ENCODE data around the gene SREK1. TPM values are rescaled to one million over a fixed set of nuclear protein-coding genes. Genes with fewer than 3 reads are reported as not detected.

SREK1 gene
- total and polyA plus RNA-seq, 2 of the 8 experiments (the other 6 are each of a cell fraction or from before 2014, with no cell fraction given): 10.6 to 40.4 TPM

- Histone ChIP-seq H3K79me2 (ENCODE audit: control insufficient read depth in 1 of 2, insufficient read depth in 2 of 2, low read length in 2 of 2) (no peaks in the 10 kb centered on the region), H3K18ac (ENCODE audit: extremely low read depth, low read length) (no peak overlapping the region), H4K5ac (ENCODE audit: insufficient read length, low read depth, low read length) (no peak overlapping the region), H3K23me2 (ENCODE audit: low read depth, low read length) (no peaks in the 10 kb centered on the region), H3K4ac (replicated peaks; ENCODE audit: insufficient read length, low read depth, low read length) (no peak overlapping the region), H3K23ac (ENCODE audit: insufficient read length) (no peak overlapping the region), H4K91ac (replicated peaks; ENCODE audit: insufficient read length, low read length) (no peak overlapping the region), H2BK5ac (ENCODE audit: low read depth, low read length) (no peak overlapping the region), H2BK20ac (ENCODE audit: low read length) (no peak overlapping the region), H4K8ac (ENCODE audit: extremely low read depth, insufficient read depth, low read length) (no peak overlapping the region), H2BK12ac (ENCODE audit: low read depth, low read length) (no peak overlapping the region), H3K4me1 (replicated peaks in 1 of 4; ENCODE audit: control insufficient read depth in 3 of 4, insufficient read depth in 4 of 4, low read length in 3 of 4) (no peaks in the 10 kb centered on the region), H2AFZ (ENCODE audit: low read length) (no peak overlapping the region), H3K14ac (ENCODE audit: insufficient read length) (no peak overlapping the region), H3K9me3 (ENCODE audit: insufficient read depth in 2 of 2, low read depth in 1 of 2, low read length in 1 of 2) (peaks cover 9 to 10% of the 10 kb centered on the region in 2 experiments; a peak in 3 of 4 replicates), H3K56ac (replicated peaks; ENCODE audit: insufficient read length, low read depth, low read length) (no peak overlapping the region), H3K4me3 (ENCODE audit: extremely low read depth in 1 of 4, insufficient read depth in 2 of 4, low read depth in 3 of 4, low read length in 4 of 4) (no peak overlapping the region), H3K4me2 (ENCODE audit: insufficient read depth in 1 of 2, low read depth in 2 of 2, low read length in 2 of 2) (no peak overlapping the region), H2AK5ac (ENCODE audit: low read depth, low read length) (no peak overlapping the region), H3K9ac (replicated peaks in 1 of 4; ENCODE audit: extremely low read depth in 1 of 4, low read depth in 3 of 4, low read length in 3 of 4) (no peak overlapping the region), H2BK15ac (ENCODE audit: low read length) (no peak overlapping the region), H3K79me1 (ENCODE audit: low read depth, low read length) (no peaks in the 10 kb centered on the region), H4K20me1 (replicated peaks in 1 of 2; ENCODE audit: control insufficient read depth in 1 of 2, insufficient read depth in 2 of 2, low read length in 2 of 2) (no peaks in the 10 kb centered on the region), H2BK120ac (replicated peaks; ENCODE audit: low read depth, low read length) (no peak overlapping the region), H3K27me3 (replicated peaks in 1 of 4; ENCODE audit: control insufficient read depth in 3 of 4, extremely low read depth in 1 of 4, insufficient read depth in 3 of 4, low read length in 3 of 4) (no peaks in the 10 kb centered on the region), H3K36me3 (ENCODE audit: control insufficient read depth in 2 of 4, insufficient read depth in 4 of 4, low read length in 3 of 4) (no peaks in the 10 kb centered on the region), H3K27ac (ENCODE audit: low read depth, low read length) (no peak overlapping the region)
- FAIRE-seq (no peak), DNase-seq (ENCODE audit: low read depth in 1 of 2, low spot score in 2 of 2) (no peak)
- ChIA-PET POLR2A (ENCODE audit: partially characterized antibody) (no interaction called here), CTCF (ENCODE audit: partially characterized antibody) (no interaction called here)
- TF ChIP-seq TAF7 (optimal IDR thresholded peaks at IDR 0.05; ENCODE audit: borderline replicate concordance, low read depth, low read length) (no peak), CHD2 (IDR thresholded peaks at IDR 0.05; ENCODE audit: low read length) (no peak), SP1 (IDR thresholded peaks at IDR 0.05; ENCODE audit: low read depth, low read length) (no peak), SIX5 (IDR thresholded peaks at IDR 0.05; ENCODE audit: low read depth, low read length) (no peak), PHF8 (conservative IDR thresholded peaks at IDR 0.05; ENCODE audit: low read depth, low read length) (no peak), ASH2L (IDR thresholded peaks at IDR 0.05; ENCODE audit: low read length) (no peak), CBX5 (IDR thresholded peaks at IDR 0.05; ENCODE audit: low read depth, low read length) (no peak), JUN (IDR thresholded peaks at IDR 0.05; ENCODE audit: low read depth, low read length) (no peak), HDAC2 (IDR thresholded peaks at IDR 0.05; ENCODE audit: borderline replicate concordance in 1 of 2, low read depth in 2 of 2, low read length in 2 of 2) (no peak), FOSL1 (IDR thresholded peaks at IDR 0.05; ENCODE audit: insufficient read depth, low read depth, low read length) (no peak), TBP (IDR thresholded peaks at IDR 0.05; ENCODE audit: low read depth, low read length) (no peak), MAX (IDR thresholded peaks at IDR 0.05) (no peak), GTF2F1 (IDR thresholded peaks at IDR 0.05; ENCODE audit: borderline replicate concordance, low read depth, low read length) (no peak), EP300 (IDR thresholded peaks at IDR 0.05; ENCODE audit: borderline replicate concordance in 1 of 2, low read depth in 2 of 2, low read length in 2 of 2) (no peak)
- WGBS, 2 experiments (ENCODE audit: extremely low coverage in 1 of 2, insufficient coverage in 1 of 2, insufficient read length in 1 of 2, insufficient replicate concordance in 2 of 2, low coverage in 1 of 2, low lambda C conversion rate in 2 of 2, missing lambda C conversion rate in 1 of 2): 100% methylated on average over 1 of the region's 2 CpGs; no CpG with 5 or more reads in 1 of the 2 experiments
These were observed 43.2 kb upstream of the SREK1 start for GRCh38 chr5:66100851-66101250.
